Left lung (tissue), 8 donors: ENCODE results near the gene CD4. TPM values are rescaled to one million over a fixed set of nuclear protein-coding genes. Genes with fewer than 3 reads are reported as not detected.

Source experiments
- polyA plus RNA-seq, 6 donors: library from polyadenylated mRNA; unstranded; fragments of 120-200 nt; gene quantifications; one replicate each; pipeline ENCODE4 v1.2.1, GENCODE V29; 2013; ENCODE audit not compliant: insufficient read length in 6 of 6
- total RNA-seq, 2 donors: library from RNA; stranded (reverse); fragmentation: NEBNext Ultra II Directional; extraction: Animal tissue kit (Norgen Biotek cat#: 25700); gene quantifications; one replicate each; pipeline ENCODE4 v1.2.1, GENCODE V29; 2021
- donor health status: DM: no; HTN: yes; CAD: no.
- donor health status: DM: no; HTN: no; CAD: no.

The CD4 gene
- total and polyA plus RNA-seq, 8 donors, result 64.5 to 97.8 (median 92.9) TPM

Other genes starting within 250 kb of the CD4 start
- gene IFFO1, start 233.5 kb upstream of the CD4 start, total RNA-seq, result 10 to 100 TPM; 15.2 to 27.9 TPM
- gene IFFO1, start 233.5 kb upstream of the CD4 start, polyA plus RNA-seq, result 10 to 100 TPM; 14.5 to 24.7 (median 18.6) TPM
- 10 to 100 TPM; 23.4 to 48.1 TPM for gene NOP2, start 221.2 kb upstream of the CD4 start, total RNA-seq
- gene NOP2, start 221.2 kb upstream of the CD4 start, polyA plus RNA-seq, result 10 to 100 TPM; 20.6 to 39.2 (median 27.2) TPM
- 100 to 1,000 TPM; 159 to 171 TPM for gene CHD4, start 182.1 kb upstream of the CD4 start, total RNA-seq
- 100 to 1,000 TPM; 200 to 252 (median 234) TPM for gene CHD4, start 182.1 kb upstream of the CD4 start, polyA plus RNA-seq
- gene LPAR5, start 153.6 kb upstream of the CD4 start, total RNA-seq, result 1 to 10 TPM; 1.5 to 2.0 TPM
- 1 to 10 TPM; 1.1 to 1.8 (median 1.4) TPM for gene LPAR5, start 153.6 kb upstream of the CD4 start, polyA plus RNA-seq
- gene ACRBP, start 142.1 kb upstream of the CD4 start, total RNA-seq, result 1 to 10 TPM; 4.9 to 6.3 TPM
- gene ACRBP, start 142.1 kb upstream of the CD4 start, polyA plus RNA-seq, result 1 to 10 TPM; 5.4 to 8.2 (median 6.4) TPM
- gene ING4, start 126.4 kb upstream of the CD4 start, total RNA-seq, result 10 to 100 TPM; 23.1 to 38.0 TPM
- 100 to 1,000 TPM in 4 of 6 donors, 10 to 100 TPM in 2; 88.3 to 113 (median 101) TPM for gene ING4, start 126.4 kb upstream of the CD4 start, polyA plus RNA-seq
- gene ZNF384, start 100.2 kb upstream of the CD4 start, total RNA-seq, result 10 to 100 TPM; 39.3 to 55.0 TPM
- 10 to 100 TPM; 86.7 to 97.9 (median 90.2) TPM for gene ZNF384, start 100.2 kb upstream of the CD4 start, polyA plus RNA-seq
- gene PIANP, start 88.7 kb upstream of the CD4 start, total RNA-seq, result under 1 TPM; 0.18 to 0.44 TPM
- gene PIANP, start 88.7 kb upstream of the CD4 start, polyA plus RNA-seq, result 1 to 10 TPM; 5.5 to 8.0 (median 6.1) TPM
- gene COPS7A, start 65.5 kb upstream of the CD4 start, total RNA-seq, result 10 to 100 TPM; 66.0 to 67.5 TPM
- 10 to 100 TPM; 51.4 to 55.0 (median 53.3) TPM for gene COPS7A, start 65.5 kb upstream of the CD4 start, polyA plus RNA-seq
- gene MLF2, start 36.4 kb upstream of the CD4 start, total RNA-seq, result 100 to 1,000 TPM; 142 to 148 TPM
- 100 to 1,000 TPM; 151 to 182 (median 167) TPM for gene MLF2, start 36.4 kb upstream of the CD4 start, polyA plus RNA-seq
- gene PTMS, start 23.2 kb upstream of the CD4 start, total RNA-seq, result 100 to 1,000 TPM; 276 to 322 TPM
- gene PTMS, start 23.2 kb upstream of the CD4 start, polyA plus RNA-seq, result 100 to 1,000 TPM; 609 to 843 (median 755) TPM
- 1 to 10 TPM in 1 of 2 donors, under 1 TPM in 1; 0.79 to 2.4 TPM for gene LAG3, start 17.0 kb upstream of the CD4 start, total RNA-seq
- gene LAG3, start 17.0 kb upstream of the CD4 start, polyA plus RNA-seq, result 1 to 10 TPM; 1.1 to 3.0 (median 1.7) TPM
- 10 to 100 TPM; 12.7 to 13.7 TPM for gene GPR162, start 32.3 kb downstream of the CD4 start, total RNA-seq
- gene GPR162, start 32.3 kb downstream of the CD4 start, polyA plus RNA-seq, result 10 to 100 TPM in 5 of 6 donors, 1 to 10 TPM in 1; 9.0 to 15.7 (median 11.5) TPM
- gene P3H3, start 38.9 kb downstream of the CD4 start, total RNA-seq, result 10 to 100 TPM; 18.2 to 33.6 TPM
- gene P3H3, start 38.9 kb downstream of the CD4 start, polyA plus RNA-seq, result 10 to 100 TPM; 18.0 to 41.7 (median 22.3) TPM
- 1 to 10 TPM; 2.0 to 3.3 TPM for gene GNB3, start 51.4 kb downstream of the CD4 start, total RNA-seq
- 1 to 10 TPM; 3.3 to 7.2 (median 5.4) TPM for gene GNB3, start 51.4 kb downstream of the CD4 start, polyA plus RNA-seq
- 1 to 10 TPM; 2.0 to 7.7 TPM for gene CDCA3, start 61.8 kb downstream of the CD4 start, total RNA-seq
- gene CDCA3, start 61.8 kb downstream of the CD4 start, polyA plus RNA-seq, result 10 to 100 TPM; 25.3 to 59.2 (median 33.3) TPM
- 10 to 100 TPM; 80.2 to 90.2 TPM for gene USP5, start 62.6 kb downstream of the CD4 start, total RNA-seq
- 10 to 100 TPM; 50.8 to 66.3 (median 58.0) TPM for gene USP5, start 62.6 kb downstream of the CD4 start, polyA plus RNA-seq
- gene TPI1, start 78.0 kb downstream of the CD4 start, total RNA-seq, result 100 to 1,000 TPM; 394 to 521 TPM
- 100 to 1,000 TPM; 416 to 483 (median 444) TPM for gene TPI1, start 78.0 kb downstream of the CD4 start, polyA plus RNA-seq
- gene SPSB2, start 83.8 kb downstream of the CD4 start, total RNA-seq, result 10 to 100 TPM; 24.5 to 27.1 TPM
- 10 to 100 TPM in 1 of 6 donors, 1 to 10 TPM in 5; 3.4 to 13.8 (median 7.2) TPM for gene SPSB2, start 83.8 kb downstream of the CD4 start, polyA plus RNA-seq
- 10 to 100 TPM; 11.0 to 14.8 TPM for gene LRRC23, start 115.3 kb downstream of the CD4 start, total RNA-seq
- gene LRRC23, start 115.3 kb downstream of the CD4 start, polyA plus RNA-seq, result 10 to 100 TPM; 18.3 to 36.8 (median 25.2) TPM
- 10 to 100 TPM; 42.3 to 50.0 TPM for gene ENO2, start 125.1 kb downstream of the CD4 start, total RNA-seq
- gene ENO2, start 125.1 kb downstream of the CD4 start, polyA plus RNA-seq, result 10 to 100 TPM in 5 of 6 donors, 1 to 10 TPM in 1; 9.3 to 22.0 (median 14.3) TPM
- 100 to 1,000 TPM in 1 of 2 donors, 10 to 100 TPM in 1; 96.9 to 107 TPM for gene ATN1, start 138.4 kb downstream of the CD4 start, total RNA-seq
- 100 to 1,000 TPM in 5 of 6 donors, 10 to 100 TPM in 1; 94.9 to 134 (median 115) TPM for gene ATN1, start 138.4 kb downstream of the CD4 start, polyA plus RNA-seq
- not detected for gene RNU7-1, start 154.3 kb downstream of the CD4 start, total RNA-seq
- 1 to 10 TPM in 2 of 6 donors, not detected in 4; 7.9 to 9.7 TPM for gene RNU7-1, start 154.3 kb downstream of the CD4 start, polyA plus RNA-seq
- gene C12orf57, start 154.5 kb downstream of the CD4 start, total RNA-seq, result 100 to 1,000 TPM; 159 to 194 TPM
- gene C12orf57, start 154.5 kb downstream of the CD4 start, polyA plus RNA-seq, result 100 to 1,000 TPM; 175 to 239 (median 204) TPM
- gene PTPN6, start 161.8 kb downstream of the CD4 start, total RNA-seq, result 100 to 1,000 TPM in 1 of 2 donors, 10 to 100 TPM in 1; 74.6 to 145 TPM
- 10 to 100 TPM; 17.4 to 21.2 (median 18.3) TPM for gene PTPN6, start 161.8 kb downstream of the CD4 start, polyA plus RNA-seq
- 100 to 1,000 TPM; 113 to 142 TPM for gene PHB2, start 181.1 kb downstream of the CD4 start, total RNA-seq
- 100 to 1,000 TPM; 280 to 322 (median 302) TPM for gene PHB2, start 181.1 kb downstream of the CD4 start, polyA plus RNA-seq
- 10 to 100 TPM; 36.3 to 46.6 TPM for gene EMG1, start 181.4 kb downstream of the CD4 start, total RNA-seq
- 10 to 100 TPM; 45.3 to 52.3 (median 47.6) TPM for gene EMG1, start 181.4 kb downstream of the CD4 start, polyA plus RNA-seq
- 100 to 1,000 TPM in 1 of 2 donors, 10 to 100 TPM in 1; 74.5 to 108 TPM for gene LPCAT3, start 228.9 kb downstream of the CD4 start, total RNA-seq
- 10 to 100 TPM; 54.7 to 70.7 (median 61.9) TPM for gene LPCAT3, start 228.9 kb downstream of the CD4 start, polyA plus RNA-seq